ENCODE measurements around the gene PDCD1LG2. TPM values are rescaled to one million over a fixed set of nuclear protein-coding genes. Genes with fewer than 3 reads are reported as not detected.

Gene PDCD1LG2
- total RNA-seq, 4 donors from 2014 or later, result 0.44 to 3.1 (median 1.9) TPM

DNA sequence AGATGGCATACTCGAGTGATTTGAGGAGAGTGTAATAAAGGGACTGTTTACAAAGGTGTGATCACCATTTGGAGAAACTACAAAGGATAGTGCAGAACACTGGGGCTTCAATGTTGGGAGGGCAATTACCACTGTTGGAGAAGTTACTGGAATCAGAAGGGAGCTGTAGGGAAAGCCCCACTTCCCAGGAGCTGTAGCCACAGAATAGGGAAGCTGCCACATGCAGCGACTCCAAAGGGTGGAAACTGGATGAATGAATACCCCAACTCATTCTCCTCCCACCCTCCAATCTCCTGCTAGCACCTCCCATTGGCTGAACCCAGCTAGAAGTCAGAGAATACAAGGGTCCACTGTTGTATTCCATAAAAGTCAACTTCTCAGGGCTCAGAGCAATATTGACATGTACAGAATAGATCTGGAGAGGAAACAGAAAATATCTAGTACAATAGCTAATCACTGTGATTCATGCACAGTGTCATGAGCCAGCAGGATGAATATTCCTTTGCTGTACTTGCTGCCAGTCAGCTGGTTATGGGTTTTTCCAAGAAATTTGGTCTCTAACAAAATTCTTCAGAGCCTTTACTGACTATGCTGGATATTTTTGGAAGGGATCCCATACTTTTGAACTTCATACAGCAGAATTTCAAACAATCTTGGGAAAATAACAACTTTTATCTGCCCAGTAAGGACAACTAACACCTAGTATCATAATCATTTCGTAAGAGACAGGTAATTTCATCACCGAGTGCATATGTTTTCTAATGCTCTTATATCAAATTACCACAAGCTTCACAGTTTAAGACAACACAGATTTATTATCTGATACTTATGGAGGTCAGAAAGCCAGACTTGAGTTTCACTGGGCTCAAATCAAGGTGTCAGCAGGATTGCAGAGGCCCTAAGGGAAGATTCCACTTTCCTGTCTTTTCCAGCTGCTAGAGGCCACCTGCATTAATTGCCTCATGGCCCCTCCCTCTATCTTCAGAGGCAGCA, 39.6 kb downstream of the PDCD1LG2 start:
- TF ChIP-seq POLR2A (IDR thresholded peaks at IDR 0.05) (no peak), EP300 (IDR thresholded peaks at IDR 0.05) (no peak)

GRCh38 chr9:5551368-5552150, 41.2 kb downstream of the PDCD1LG2 start:
- no peak overlapping the region for H3K4me3 ChIP-seq
- no peak for DNase-seq (ENCODE audit: low spot score in 2 of 2)
- TF ChIP-seq POLR2A (IDR thresholded peaks at IDR 0.05) (no peak), EP300 (IDR thresholded peaks at IDR 0.05) (no peak)
- TF ChIP-seq, protein P1, sequence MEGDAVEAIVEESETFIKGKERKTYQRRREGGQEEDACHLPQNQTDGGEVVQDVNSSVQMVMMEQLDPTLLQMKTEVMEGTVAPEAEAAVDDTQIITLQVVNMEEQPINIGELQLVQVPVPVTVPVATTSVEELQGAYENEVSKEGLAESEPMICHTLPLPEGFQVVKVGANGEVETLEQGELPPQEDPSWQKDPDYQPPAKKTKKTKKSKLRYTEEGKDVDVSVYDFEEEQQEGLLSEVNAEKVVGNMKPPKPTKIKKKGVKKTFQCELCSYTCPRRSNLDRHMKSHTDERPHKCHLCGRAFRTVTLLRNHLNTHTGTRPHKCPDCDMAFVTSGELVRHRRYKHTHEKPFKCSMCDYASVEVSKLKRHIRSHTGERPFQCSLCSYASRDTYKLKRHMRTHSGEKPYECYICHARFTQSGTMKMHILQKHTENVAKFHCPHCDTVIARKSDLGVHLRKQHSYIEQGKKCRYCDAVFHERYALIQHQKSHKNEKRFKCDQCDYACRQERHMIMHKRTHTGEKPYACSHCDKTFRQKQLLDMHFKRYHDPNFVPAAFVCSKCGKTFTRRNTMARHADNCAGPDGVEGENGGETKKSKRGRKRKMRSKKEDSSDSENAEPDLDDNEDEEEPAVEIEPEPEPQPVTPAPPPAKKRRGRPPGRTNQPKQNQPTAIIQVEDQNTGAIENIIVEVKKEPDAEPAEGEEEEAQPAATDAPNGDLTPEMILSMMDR (IDR thresholded peaks at IDR 0.05), result no peak
- no peaks in the 10 kb centered on the region for H3K36me3 ChIP-seq
- no peaks in the 10 kb centered on the region for H3K9me3 ChIP-seq
- H3K4me1 ChIP-seq, result no peaks in the 10 kb centered on the region
- 90 to 96% methylated on average over 4 of the region's 4 CpGs for WGBS, 2 donors
- no peak overlapping the region for H3K27ac ChIP-seq
- no peaks in the 10 kb centered on the region for H3K27me3 ChIP-seq

More for the DNA sequence above, 39.6 kb downstream of the PDCD1LG2 start:
- no peaks in the 10 kb centered on the region for H3K4me1 ChIP-seq
- H3K4me3 ChIP-seq, result no peak overlapping the region
- no peak for DNase-seq (ENCODE audit: low spot score in 2 of 2)
- no peaks in the 10 kb centered on the region for H3K27me3 ChIP-seq
- H3K27ac ChIP-seq, result no peak overlapping the region
- H3K36me3 ChIP-seq, result no peaks in the 10 kb centered on the region
- no peaks in the 10 kb centered on the region for H3K9me3 ChIP-seq
- 57 to 59% methylated on average over 4 of the region's 4 CpGs for WGBS, 2 donors

DNA sequence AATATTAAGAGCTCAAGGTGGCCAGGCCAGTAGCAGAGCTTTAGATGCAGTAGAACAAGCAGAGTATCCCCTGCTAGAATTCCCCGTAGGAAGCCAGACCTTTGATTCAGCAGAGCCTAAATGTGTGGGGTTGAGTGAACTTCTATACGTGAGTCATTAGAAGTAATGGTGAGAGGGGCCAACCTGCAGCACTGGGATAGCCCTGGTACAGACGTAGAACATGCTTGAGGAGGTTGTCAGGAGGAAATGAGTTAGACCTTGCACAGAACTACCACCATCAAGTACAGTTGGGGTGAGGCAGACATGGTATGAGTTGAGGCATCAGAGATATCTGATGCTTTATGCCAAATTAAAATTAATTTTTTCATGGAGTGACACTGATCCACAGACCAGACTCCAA, 42.0 kb downstream of the PDCD1LG2 start:
- Histone ChIP-seq H3K4me1 (peaks cover 0 to 3% (median 2%) of the 10 kb centered on the region in 4 donors), H3K4me3 (no peak overlapping the region), H3K27ac (no peak overlapping the region), H3K27me3 (no peaks in the 10 kb centered on the region), H3K9me3 (no peaks in the 10 kb centered on the region), H3K36me3 (no peaks in the 10 kb centered on the region)
- WGBS, 2 donors, result 88 to 90% methylated on average over 3 of the region's 3 CpGs
- no peak for DNase-seq (ENCODE audit: low spot score in 2 of 2)
- TF ChIP-seq POLR2A (IDR thresholded peaks at IDR 0.05) (no peak), EP300 (IDR thresholded peaks at IDR 0.05) (no peak)
- TF ChIP-seq, protein P1 (IDR thresholded peaks at IDR 0.05), result no peak

DNA sequence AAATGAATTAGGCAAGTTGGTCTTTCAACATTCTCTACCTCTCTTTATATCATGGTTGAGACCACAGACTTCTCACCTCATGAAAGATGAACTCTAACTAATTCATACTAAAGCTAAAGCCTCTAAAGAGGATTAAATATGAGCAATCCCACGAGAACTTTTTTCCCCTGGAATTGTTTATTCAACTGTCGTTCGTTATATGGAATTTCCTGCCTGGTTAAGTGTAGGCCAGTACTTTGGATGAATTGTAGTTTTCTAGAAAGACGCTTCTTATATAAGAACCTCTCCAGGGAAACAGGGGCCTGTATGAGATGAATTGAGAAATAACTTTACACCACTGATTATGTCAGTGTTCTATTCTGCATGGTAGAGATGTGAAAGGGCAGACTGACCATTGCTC, 42.9 kb downstream of the PDCD1LG2 start:
- Histone ChIP-seq H3K36me3 (no peaks in the 10 kb centered on the region), H3K9me3 (no peaks in the 10 kb centered on the region), H3K27me3 (no peaks in the 10 kb centered on the region), H3K27ac (no peak overlapping the region), H3K4me1 (peaks cover 0 to 13% (median 11%) of the 10 kb centered on the region in 4 donors), H3K4me3 (no peak overlapping the region)
- 52 to 55% methylated on average over 4 of the region's 4 CpGs for WGBS, 2 donors
- no peak for DNase-seq (ENCODE audit: low spot score in 2 of 2)
- TF ChIP-seq POLR2A (IDR thresholded peaks at IDR 0.05) (no peak), EP300 (IDR thresholded peaks at IDR 0.05) (no peak)
- TF ChIP-seq, protein P1 (IDR thresholded peaks at IDR 0.05), result no peak

- no peak for TF ChIP-seq EP300 (IDR thresholded peaks at IDR 0.05)
- TF ChIP-seq, protein P1 (IDR thresholded peaks at IDR 0.05), result no peak
- no peak for TF ChIP-seq POLR2A (IDR thresholded peaks at IDR 0.05)
- Histone ChIP-seq H3K27ac (no peak overlapping the region), H3K9me3 (no peaks in the 10 kb centered on the region), H3K36me3 (no peaks in the 10 kb centered on the region), H3K4me3 (no peak overlapping the region), H3K4me1 (peaks cover 0 to 18% (median 14%) of the 10 kb centered on the region in 4 donors), H3K27me3 (no peaks in the 10 kb centered on the region)
- 69 to 72% methylated on average over 4 of the region's 4 CpGs for WGBS, 2 donors
- DNase-seq (ENCODE audit: low spot score in 2 of 2), result no peak
Measured at GRCh38 chr9:5554254-5554653, 43.9 kb downstream of the PDCD1LG2 start.
